Hindlimb muscle (tissue), 1 donor: ENCODE data around the gene LIN9. TPM values are rescaled to one million over a fixed set of nuclear protein-coding genes. Genes with fewer than 3 reads are reported as not detected.
"Not testable (repeated sequence)": the region's sequence is repeated elsewhere in the genome, so short reads cannot be mapped to it uniquely, and the experiment has no call there.

Experiments
- DNase-seq: peaks from one replicate; pipeline ENCODE4 v3.0.0-alpha.2; 2013
- polyA plus RNA-seq: library from polyadenylated mRNA; unstranded; fragments of 120-200 nt; gene quantifications from one replicate; pipeline ENCODE4 v1.2.1, GENCODE V29; 2013; ENCODE audit not compliant: insufficient read length

LIN9 gene
- polyA plus RNA-seq, 1 donor = 7.0 TPM

DNA sequence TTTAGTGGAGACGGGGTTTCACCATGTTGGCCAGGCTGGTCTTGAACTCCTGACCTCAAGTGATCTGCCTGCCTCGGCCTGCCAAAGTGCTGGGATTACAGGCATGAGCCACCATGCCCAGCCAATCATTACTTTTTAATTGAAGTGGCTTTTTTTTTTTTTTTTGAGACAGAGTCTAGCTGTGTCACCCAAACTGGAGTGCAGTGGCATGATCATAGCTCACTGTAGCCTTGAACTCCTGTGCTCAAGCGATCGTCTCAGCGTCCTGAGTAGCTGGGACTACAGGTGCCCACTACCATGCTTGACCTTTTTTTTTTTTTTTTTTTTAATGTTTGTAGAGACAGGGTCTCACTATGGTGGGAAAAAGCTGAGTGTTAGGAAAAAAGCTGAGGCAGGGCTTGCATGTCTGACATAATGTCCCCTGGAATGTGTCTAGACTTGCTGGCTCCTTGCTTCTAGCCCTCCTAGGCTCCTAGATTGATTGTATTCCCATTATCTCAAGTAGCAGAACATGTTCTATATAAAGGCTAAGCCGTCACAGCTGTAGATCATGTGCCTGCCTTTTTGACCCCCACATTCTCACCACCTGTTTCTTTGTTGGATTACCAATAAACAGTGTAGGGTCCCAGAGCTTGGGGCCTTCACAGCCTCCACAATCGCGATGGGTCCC lies 36.6 kb downstream of the LIN9 start:
- DNase-seq = not testable (repeated sequence)

- no peak for DNase-seq
These were observed 40.4 kb downstream of the LIN9 start for GRCh38 chr1:226268421-226269124.

DNA sequence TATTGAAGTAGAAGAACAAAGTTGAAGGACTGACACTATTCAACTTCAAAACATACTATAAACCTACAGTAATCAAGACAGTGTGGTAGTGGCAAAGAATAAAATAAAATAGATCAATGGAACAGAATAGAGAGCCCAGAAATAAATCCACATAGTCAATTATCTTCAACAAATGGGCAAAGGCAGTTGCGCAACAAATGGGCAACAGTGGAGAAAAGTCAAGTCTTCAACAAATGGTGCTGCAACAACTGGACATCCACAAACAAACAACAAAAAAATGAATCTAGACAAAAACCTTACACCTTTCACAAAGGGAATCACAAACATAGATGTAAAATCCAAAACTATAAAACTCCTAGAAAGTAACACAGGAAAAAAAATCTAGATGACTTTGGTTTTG lies 47.1 kb downstream of the LIN9 start:
- DNase-seq = no peak

DNA sequence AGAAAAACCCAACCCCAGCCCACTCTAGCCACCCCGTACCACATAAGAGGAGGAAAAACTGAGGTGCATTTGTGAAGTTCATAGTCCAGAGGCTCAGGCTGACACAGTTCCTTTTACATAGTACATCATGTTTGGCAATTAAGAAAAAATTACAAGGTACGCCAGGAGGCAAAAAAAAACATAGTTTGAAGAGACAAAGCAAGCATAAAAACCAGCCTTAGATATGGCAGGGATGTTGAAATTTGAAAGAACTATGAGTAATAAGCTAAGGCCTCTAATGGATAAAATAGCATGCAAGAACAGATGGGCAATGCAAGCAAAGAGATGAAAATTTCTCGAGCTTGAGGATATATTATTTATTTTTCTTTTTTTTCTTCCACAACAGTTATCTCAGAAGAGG lies 53.6 kb downstream of the LIN9 start:
- DNase-seq = no peak

DNA sequence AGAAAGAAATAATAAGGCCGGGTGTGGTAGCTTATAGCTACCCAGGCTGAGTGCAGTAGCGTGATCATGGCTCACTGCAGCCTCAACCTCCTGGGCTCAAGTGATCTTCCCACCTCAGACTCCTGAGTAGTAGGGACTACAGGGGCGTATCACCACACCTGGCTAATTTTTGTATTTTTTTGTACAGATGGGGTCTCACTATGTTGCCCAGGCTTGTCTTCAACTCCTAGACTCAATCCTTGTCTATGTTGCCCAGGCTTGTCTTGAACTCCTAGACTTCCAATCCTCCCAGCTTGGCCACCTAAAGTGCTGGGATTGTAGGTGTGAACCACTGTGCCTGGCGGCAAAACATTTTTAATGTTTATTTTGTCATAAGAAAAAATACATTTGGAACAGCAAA lies 55.0 kb downstream of the LIN9 start:
- DNase-seq = no peak

DNA sequence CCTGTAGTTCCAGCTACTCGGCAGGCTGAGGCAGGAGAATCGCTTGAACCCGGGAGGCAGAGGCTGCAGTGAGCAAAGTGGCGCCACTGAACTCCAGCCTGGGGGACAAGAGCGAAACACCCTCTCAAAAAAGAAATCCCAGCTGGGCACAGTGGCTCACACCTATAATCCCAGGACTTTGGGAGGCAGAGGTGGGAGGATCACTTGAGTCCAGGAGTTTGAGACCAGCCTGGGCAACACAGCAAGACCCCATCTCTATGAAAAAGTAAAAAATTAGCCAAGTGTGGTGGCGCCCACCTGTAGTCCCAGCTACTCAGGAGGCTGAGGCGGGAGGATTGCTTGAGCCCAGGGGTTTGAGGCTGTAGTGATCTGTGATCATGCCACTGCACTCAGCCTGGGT lies 56.1 kb downstream of the LIN9 start:
- not testable (repeated sequence) for DNase-seq

GRCh38 chr1:226250511-226250910 lies 58.5 kb downstream of the LIN9 start:
- no peak for DNase-seq

- DNase-seq = no peak
These were observed 60.2 kb downstream of the LIN9 start for GRCh38 chr1:226248796-226249195.

DNA sequence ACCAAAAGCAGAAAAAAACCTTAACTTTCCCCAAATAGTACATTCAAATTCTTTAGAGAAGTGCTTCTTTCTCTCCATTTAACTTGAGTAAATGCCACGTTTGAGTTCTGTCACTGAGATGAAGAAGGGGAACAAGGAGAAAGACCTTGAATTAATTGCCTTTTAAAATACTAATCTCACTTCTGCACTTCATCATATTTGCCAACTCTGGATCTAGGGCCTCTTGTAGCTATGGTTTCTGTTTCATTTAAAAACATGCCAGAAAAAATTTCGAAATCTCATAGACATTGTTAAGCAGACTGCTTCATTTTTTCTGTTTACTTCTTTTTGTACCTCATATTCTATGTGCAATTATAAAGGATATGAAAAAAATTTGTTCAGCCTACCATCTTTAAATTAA lies 60.9 kb downstream of the LIN9 start:
- no peak for DNase-seq

- DNase-seq = no peak
These were observed 69.5 kb downstream of the LIN9 start for GRCh38 chr1:226239421-226239820.

GRCh38 chr1:226236826-226237225 lies 72.1 kb downstream of the LIN9 start:
- DNase-seq = no peak

GRCh38 chr1:226233806-226234205 lies 75.2 kb downstream of the LIN9 start:
- no peak for DNase-seq

- DNase-seq = no peak
These were observed 75.7 kb downstream of the LIN9 start for GRCh38 chr1:226233293-226233692.

DNA sequence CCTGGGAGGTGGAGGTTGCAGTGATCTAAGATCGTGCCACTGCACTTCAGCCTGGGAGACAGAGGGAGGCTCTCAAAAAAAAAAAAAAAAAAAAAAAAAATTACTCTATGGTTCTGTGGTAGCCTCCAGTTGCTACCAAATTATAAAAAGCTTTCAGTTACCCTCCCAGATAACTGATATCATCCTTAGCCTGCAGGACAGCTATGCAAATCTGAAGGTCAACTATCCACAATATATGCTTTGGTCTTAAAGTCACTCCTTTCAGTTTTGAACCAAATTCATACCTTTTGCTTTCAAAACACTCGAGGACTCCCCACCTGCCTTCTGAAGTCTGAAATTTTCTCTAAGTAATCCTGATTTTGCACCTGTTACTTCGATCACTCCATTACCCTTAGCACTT lies 82.4 kb downstream of the LIN9 start:
- DNase-seq = no peak

DNA sequence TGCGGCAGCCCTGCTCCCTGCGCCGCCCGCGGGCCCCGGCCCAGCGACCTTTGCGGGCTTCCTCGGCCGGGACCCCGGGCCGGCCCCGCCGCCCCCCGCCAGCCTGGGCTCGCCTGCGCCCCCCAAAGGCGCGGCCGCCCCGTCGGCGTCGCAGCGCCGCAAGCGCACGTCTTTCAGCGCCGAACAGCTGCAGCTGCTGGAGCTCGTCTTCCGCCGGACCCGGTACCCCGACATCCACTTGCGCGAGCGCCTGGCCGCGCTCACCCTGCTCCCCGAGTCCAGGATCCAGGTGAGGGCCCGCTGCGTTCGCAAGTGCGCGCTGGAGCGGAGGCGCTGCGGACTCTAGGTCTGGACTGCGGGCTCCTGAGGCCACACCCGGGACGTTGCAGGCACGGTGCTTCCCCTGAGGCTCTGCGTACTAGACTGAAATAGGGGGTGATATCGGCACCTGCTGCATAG lies 85.1 kb downstream of the LIN9 start:
- peak; percentile 38 for DNase-seq

DNA sequence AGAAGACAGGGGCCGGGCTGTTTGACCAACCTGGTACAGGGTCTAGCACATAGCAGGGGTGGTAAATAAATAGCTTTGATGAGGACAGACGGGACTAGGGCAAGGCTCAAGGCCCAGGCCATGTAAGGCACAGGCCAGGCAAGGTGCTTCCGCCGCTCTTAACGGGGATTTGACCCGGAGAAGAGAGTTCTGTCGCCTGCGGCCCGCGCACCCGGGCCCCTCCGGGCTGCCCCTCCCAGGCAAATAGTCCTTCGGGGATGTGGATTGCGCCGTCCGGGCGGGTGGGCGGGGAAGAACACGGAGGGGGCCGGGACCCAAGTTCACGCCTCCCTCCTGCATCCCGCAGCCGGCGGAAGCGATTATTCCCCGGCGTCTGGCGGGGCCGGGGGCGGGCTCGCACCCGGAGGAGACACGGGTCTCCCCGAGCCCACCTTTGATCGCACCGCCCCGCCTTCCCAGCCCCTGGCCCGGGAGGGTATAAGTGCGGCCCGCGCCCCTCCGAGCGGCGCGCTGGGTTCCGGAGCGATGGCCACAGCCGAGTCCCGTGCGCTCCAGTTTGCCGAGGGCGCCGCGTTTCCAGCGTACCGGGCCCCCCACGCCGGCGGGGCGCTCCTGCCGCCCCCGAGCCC lies 85.7 kb downstream of the LIN9 start, which contains the start of gene MIXL1:
TSS of gene MIXL1 (plus strand) at position 508 of the 629 bp plus-strand sequence. CDS start at position 526, 18 bp downstream.
- no peak for DNase-seq

- DNase-seq = no peak
These were observed 86.3 kb downstream of the LIN9 start for GRCh38 chr1:226222686-226223085.

DNA sequence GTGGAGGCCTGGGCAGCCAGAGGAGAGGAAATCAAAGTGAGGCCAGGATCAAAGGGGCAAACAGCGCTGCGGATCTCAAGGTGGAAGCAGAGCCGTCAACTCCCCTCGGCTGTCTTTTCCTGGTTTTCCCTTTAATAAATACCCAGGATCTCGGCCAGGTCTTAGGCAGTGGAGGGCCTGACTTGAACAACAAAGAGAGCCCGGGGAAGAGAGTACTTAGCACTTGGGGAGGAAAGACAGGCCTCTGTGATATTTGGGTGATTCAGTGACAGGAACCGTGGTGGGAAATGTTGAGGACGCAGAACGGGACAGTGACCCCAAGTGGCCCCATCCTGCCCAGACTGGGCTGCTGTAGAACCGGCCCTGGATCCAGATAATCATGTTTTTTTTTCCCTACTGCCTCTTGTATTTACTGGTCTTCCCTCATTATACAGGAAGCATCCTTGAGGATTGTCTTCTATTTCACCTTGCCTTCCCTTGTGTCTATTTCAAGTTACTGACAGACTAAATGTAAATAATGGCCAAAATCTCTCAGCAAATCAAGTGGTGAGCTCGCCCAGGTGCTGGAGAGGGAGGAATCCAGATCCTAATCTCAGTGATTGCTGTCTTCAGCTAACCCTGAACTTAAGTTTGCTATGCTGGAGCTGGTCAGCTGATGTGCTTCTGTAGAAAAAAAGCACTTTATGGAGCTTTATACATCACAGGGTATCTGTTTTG lies 88.3 kb downstream of the LIN9 start:
- DNase-seq = no peak

DNA sequence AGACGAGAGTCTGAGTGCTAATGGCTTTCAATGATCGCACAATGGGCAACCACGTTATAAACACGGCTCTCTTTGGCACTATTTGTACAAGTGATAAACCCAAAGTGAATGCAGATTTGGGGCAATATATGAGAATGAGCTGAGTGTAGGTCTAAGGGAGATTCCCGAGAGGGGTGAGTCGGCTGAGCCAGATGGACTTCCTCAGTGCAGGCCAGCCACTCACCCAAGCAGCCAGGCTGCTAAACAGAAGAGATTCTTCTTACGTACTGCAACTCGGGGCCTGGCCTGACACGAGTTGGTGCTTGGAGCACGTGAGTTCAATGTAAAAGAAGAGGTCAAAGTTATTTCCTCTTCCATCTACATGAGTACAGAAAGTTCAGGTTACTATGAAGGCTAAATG lies 91.7 kb downstream of the LIN9 start:
- DNase-seq = no peak

GRCh38 chr1:226216056-226216455 lies 92.9 kb downstream of the LIN9 start:
- no peak for DNase-seq

- DNase-seq = no peak
These were observed 93.7 kb downstream of the LIN9 start for GRCh38 chr1:226215239-226215638.

DNA sequence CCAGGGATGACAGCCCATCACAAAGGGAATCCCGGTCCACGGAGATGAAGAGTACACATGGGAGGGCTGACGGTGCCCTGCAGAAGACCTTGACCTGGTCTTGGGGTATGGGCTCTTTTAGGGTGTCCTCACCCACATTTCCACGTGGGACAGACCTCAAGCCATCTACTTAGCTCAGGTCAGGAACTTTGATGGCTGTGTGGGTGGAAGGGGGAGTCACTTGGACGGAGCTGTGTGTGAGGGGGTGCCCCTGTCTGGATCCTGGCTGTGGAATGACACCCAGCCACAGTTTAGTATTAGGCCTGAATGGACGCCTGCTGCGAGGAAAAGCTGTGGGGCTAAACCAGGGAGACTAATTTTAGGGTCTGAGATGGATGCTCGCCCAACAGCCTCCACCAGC lies 96.4 kb downstream of the LIN9 start:
- no peak for DNase-seq

DNA sequence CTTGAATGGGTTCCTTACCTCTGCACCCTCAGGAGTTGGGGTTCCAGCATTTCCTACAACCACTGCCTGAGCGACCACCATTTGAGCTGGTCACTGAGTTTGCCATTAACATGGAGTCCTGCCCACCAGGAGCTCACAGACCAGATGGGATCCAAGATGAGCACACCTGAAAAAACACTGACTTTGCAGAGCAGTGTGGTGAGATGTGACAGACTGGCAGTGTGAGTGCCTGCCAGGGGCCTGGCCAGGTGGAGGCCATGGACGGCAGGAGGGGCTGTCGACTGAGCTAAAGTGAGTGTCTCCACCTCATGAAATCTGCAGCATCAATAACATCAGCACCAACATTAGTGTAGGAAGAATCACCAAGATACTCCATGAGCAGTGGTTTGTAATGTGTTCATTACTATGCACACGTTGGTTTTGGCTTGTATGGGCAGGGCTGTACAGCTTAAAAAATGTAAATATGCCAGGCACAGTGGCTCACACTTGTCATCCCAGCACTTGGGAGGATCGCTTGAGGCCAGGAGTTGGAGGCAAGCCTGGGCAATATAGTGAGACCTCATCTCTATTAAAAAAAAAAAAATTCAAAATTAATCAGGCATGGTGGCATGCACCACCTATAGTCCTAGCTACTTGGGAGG lies 97.7 kb downstream of the LIN9 start:
- DNase-seq = no peak
